Fibroblast of lung (primary cell): ENCODE data around the gene APOO. TPM values are rescaled to one million over a fixed set of nuclear protein-coding genes. Genes with fewer than 3 reads are reported as not detected.

Source experiments
- DNase-seq, 2 donors: peaks; one replicate each; pipeline versions ENCODE4 v3.0.0 to v3.0.0-alpha.2; 2010; ENCODE audit warnings: low read depth in 2 of 2
- H2AFZ ChIP-seq: 2 replicates; pipeline ENCODE4 v1.5.1; 2012; ENCODE audit warnings: low read length, control low read depth, inconsistent platforms
- H3K27ac ChIP-seq: 2 replicates; pipeline ENCODE4 v1.5.1; 2011; ENCODE audit warnings: low read length, control low read depth; ENCODE audit not compliant: insufficient read depth
- H3K27me3 ChIP-seq: 2 replicates; pipeline ENCODE4 v1.5.1; 2011; ENCODE audit warnings: mild to moderate bottlenecking, low read length; ENCODE audit not compliant: control insufficient read depth, insufficient read depth
- H3K36me3 ChIP-seq: 2 replicates; pipeline ENCODE4 v1.5.1; 2011; ENCODE audit warnings: low read length; ENCODE audit not compliant: control insufficient read depth, insufficient read depth
- H3K4me1 ChIP-seq: 2 replicates; pipeline ENCODE4 v1.5.1; 2011; ENCODE audit warnings: low read length; ENCODE audit not compliant: control insufficient read depth, insufficient read depth; ENCODE audit errors: extremely low read depth
- H3K4me2 ChIP-seq: 2 replicates; pipeline ENCODE4 v1.5.1; 2011; ENCODE audit warnings: low read length, control low read depth; ENCODE audit not compliant: insufficient read depth; ENCODE audit errors: extremely low read depth
- H3K4me3 ChIP-seq, 4 experiments: fragments of 200-600 bp in 1 of 4; sonication (generic) in 1 of 4; replicated peaks in 1 of 4; 2 replicates each; pipeline ENCODE4 v1.5.1; 2011 to 2016; ENCODE audit warnings: low read length in 4 of 4, low read depth in 3 of 4, mild to moderate bottlenecking in 3 of 4, control low read depth in 2 of 4, inconsistent platforms in 1 of 4, mixed read lengths in 1 of 4; ENCODE audit not compliant: insufficient read depth in 1 of 4; ENCODE audit errors: control extremely low read depth in 1 of 4
- H3K79me2 ChIP-seq: 2 replicates; pipeline ENCODE4 v1.5.1; 2012; ENCODE audit warnings: mild to moderate bottlenecking, low read length, inconsistent platforms; ENCODE audit not compliant: control insufficient read depth, insufficient read depth
- H3K9ac ChIP-seq: 2 replicates; pipeline ENCODE4 v1.5.1; 2011; ENCODE audit warnings: mild to moderate bottlenecking, low read length, control low read depth; ENCODE audit not compliant: insufficient read depth
- H3K9me3 ChIP-seq: 2 replicates; pipeline ENCODE4 v1.5.1; 2012; ENCODE audit warnings: low read depth, low read length; ENCODE audit not compliant: control insufficient read depth, insufficient read depth
- H4K20me1 ChIP-seq: 2 replicates; pipeline ENCODE4 v1.5.1; 2011; ENCODE audit warnings: low read length; ENCODE audit not compliant: control insufficient read depth, insufficient read depth; ENCODE audit errors: extremely low read depth
- EZH2 ChIP-seq: IDR thresholded peaks from 2 replicates; pipeline ENCODE4 v1.5.1; 2012; ENCODE audit warnings: low read length, control low read depth, mild to moderate bottlenecking; ENCODE audit errors: missing control alignments
- polyA plus RNA-seq, 2 donors: library from polyadenylated mRNA; depleted of rRNA in 1 of 2; stranded (reverse) in 1 of 2; unstranded in 1 of 2; fragments of >200 nt; gene quantifications; 2 replicates each; pipeline ENCODE4 v1.2.1, GENCODE V29; 2011 to 2012; ENCODE audit warnings: missing spikeins in 1 of 2
- total RNA-seq: library from RNA; depleted of rRNA; stranded (reverse); fragments of >200 nt; gene quantifications from 2 replicates; pipeline ENCODE4 v1.2.1, GENCODE V29; 2014
- TF ChIP-seq, protein P1 (sequence below), 2 donors: IDR thresholded peaks in 1 of 2; conservative IDR thresholded peaks in 1 of 2; 1 replicate in 1 of 2; 2 replicates in 1 of 2; pipeline ENCODE4 v1.5.1; 2011 to 2012; ENCODE audit warnings: low read length in 2 of 2, control low read depth in 1 of 2, inconsistent platforms in 1 of 2, low read depth in 1 of 2, mild to moderate bottlenecking in 1 of 2

APOO gene
- total and polyA plus RNA-seq, 2 donors (not counting 1 experiment from before 2014, with no cell fraction given): 8.1 to 17.0 TPM

DNA sequence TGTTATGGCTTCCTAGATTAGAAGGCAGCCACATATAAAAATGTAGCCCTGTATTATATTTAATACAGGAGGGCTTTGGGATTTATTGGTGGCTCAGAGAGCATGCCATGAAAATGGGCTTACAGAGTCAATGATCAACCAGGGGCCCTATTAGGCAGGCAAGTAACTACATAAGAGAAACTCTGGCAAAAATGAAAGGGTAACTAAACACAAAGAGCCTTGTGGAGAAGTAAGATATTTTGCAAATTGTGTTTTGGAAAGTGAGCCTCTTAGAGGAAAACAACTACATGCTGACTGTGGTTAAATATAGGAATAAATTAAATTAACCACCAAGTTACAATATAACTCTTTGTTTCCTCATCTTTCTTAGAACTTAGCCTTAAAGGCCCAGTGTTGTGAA is 119.2 kb downstream of the APOO start:
- no peak overlapping the region for H3K27ac ChIP-seq
- no peaks in the 10 kb centered on the region for H3K36me3 ChIP-seq
- no peak overlapping the region for H3K4me2 ChIP-seq
- no peak overlapping the region for H3K4me3 ChIP-seq
- no peaks in the 10 kb centered on the region for H3K27me3 ChIP-seq
- DNase-seq: no peak
- H3K4me1 ChIP-seq: no peaks in the 10 kb centered on the region
- no peak overlapping the region for H3K9ac ChIP-seq
- H4K20me1 ChIP-seq: no peaks in the 10 kb centered on the region
- no peak overlapping the region for H2AFZ ChIP-seq
- no peaks in the 10 kb centered on the region for H3K79me2 ChIP-seq
- H3K9me3 ChIP-seq: no peaks in the 10 kb centered on the region
- no peak for TF ChIP-seq EZH2
- TF ChIP-seq, protein P1, sequence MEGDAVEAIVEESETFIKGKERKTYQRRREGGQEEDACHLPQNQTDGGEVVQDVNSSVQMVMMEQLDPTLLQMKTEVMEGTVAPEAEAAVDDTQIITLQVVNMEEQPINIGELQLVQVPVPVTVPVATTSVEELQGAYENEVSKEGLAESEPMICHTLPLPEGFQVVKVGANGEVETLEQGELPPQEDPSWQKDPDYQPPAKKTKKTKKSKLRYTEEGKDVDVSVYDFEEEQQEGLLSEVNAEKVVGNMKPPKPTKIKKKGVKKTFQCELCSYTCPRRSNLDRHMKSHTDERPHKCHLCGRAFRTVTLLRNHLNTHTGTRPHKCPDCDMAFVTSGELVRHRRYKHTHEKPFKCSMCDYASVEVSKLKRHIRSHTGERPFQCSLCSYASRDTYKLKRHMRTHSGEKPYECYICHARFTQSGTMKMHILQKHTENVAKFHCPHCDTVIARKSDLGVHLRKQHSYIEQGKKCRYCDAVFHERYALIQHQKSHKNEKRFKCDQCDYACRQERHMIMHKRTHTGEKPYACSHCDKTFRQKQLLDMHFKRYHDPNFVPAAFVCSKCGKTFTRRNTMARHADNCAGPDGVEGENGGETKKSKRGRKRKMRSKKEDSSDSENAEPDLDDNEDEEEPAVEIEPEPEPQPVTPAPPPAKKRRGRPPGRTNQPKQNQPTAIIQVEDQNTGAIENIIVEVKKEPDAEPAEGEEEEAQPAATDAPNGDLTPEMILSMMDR (conservative IDR thresholded peaks at IDR 0.05 in 1 of 2, IDR thresholded peaks at IDR 0.05 in 1 of 2; ENCODE audit: low read depth in 1 of 2, low read length in 2 of 2): no peak

DNA sequence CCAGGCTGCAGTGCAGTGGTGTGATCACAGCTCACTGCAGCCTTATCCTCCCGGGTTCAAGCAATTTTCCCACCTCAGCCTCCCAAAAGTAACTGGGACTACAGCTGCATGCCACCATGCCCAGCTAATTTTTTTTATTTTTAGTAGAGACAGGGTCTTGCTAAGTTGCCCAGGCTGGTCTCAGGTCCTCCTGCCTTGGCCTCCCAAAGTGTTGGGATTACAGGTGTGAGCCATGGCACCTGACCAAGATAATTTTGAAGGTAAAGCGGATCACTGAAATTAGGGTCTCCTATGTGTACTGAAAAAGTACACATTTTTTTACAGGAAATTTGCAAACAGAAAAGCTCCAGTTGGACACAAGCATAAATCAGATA is 120.0 kb downstream of the APOO start:
- Histone ChIP-seq H2AFZ (no peak overlapping the region), H3K79me2 (no peaks in the 10 kb centered on the region), H3K36me3 (no peaks in the 10 kb centered on the region), H3K27ac (no peak overlapping the region), H3K4me3 (no peak overlapping the region), H3K4me1 (no peaks in the 10 kb centered on the region), H4K20me1 (no peaks in the 10 kb centered on the region), H3K4me2 (no peak overlapping the region), H3K9me3 (no peaks in the 10 kb centered on the region), H3K27me3 (no peaks in the 10 kb centered on the region), H3K9ac (no peak overlapping the region)
- TF ChIP-seq, protein P1 (conservative IDR thresholded peaks at IDR 0.05 in 1 of 2, IDR thresholded peaks at IDR 0.05 in 1 of 2; ENCODE audit: low read depth in 1 of 2, low read length in 2 of 2): no peak
- TF ChIP-seq EZH2: no peak
- DNase-seq: no peak

DNA sequence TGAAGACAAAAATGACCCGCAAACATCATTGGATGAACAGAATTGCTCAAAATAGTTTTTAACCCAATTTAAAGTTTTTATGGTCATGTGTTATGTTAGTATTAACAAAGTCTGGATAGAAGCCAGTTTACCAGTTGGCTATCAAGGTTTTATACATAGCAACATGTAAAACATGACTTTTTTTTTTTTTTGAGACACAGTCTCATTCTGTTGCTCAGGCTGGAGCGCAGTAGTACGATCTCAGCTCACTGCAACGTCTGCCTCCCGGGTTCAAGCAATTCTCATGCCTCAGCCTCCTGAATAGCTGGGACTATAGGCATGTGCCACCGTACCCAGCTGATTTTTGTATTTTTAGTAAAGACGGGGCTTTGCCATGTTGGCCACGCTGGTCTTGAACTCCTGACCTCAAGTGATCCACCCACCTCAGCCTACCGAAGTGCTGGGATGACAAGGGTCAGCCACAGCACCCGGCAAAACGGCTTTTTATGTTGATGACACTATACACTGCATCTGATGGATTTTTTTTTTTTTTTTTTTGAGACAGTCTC is 121.4 kb downstream of the APOO start:
- no peaks in the 10 kb centered on the region for H4K20me1 ChIP-seq
- H3K36me3 ChIP-seq: no peaks in the 10 kb centered on the region
- no peaks in the 10 kb centered on the region for H3K27me3 ChIP-seq
- peak in 1 of 2 donors; percentile 17 for DNase-seq
- TF ChIP-seq EZH2: no peak
- TF ChIP-seq, protein P1 (conservative IDR thresholded peaks at IDR 0.05 in 1 of 2, IDR thresholded peaks at IDR 0.05 in 1 of 2; ENCODE audit: low read depth in 1 of 2, low read length in 2 of 2): no peak
- H3K9me3 ChIP-seq: no peaks in the 10 kb centered on the region
- H3K27ac ChIP-seq: no peak overlapping the region
- H3K4me1 ChIP-seq: no peaks in the 10 kb centered on the region
- no peak overlapping the region for H2AFZ ChIP-seq
- no peak overlapping the region for H3K4me3 ChIP-seq
- H3K4me2 ChIP-seq: no peak overlapping the region
- no peak overlapping the region for H3K9ac ChIP-seq
- H3K79me2 ChIP-seq: no peaks in the 10 kb centered on the region
